ENCODE data around the gene ACP2. TPM values are rescaled to one million over a fixed set of nuclear protein-coding genes. Genes with fewer than 3 reads are reported as not detected.
"Not testable (repeated sequence)": the region's sequence is repeated elsewhere in the genome, so short reads cannot be mapped to it uniquely, and the experiment has no call there.

Gene ACP2
- total and polyA plus RNA-seq, 4 donors, result 40.3 to 94.4 (median 79.3) TPM

GRCh38 chr11:47207459-47207858 lies 41.2 kb downstream of the ACP2 start:
- Histone ChIP-seq H3K4me3 (ENCODE audit: low read depth in 1 of 3, low read length in 3 of 3) (no peak overlapping the region), H3K9ac (ENCODE audit: low read depth in 1 of 2, low read length in 2 of 2) (no peak overlapping the region), H3K27me3 (ENCODE audit: control insufficient read depth in 4 of 4, insufficient read depth in 4 of 4, low read length in 3 of 4) (no peaks in the 10 kb centered on the region), H3K36me3 (ENCODE audit: control insufficient read depth in 4 of 4, insufficient read depth in 3 of 4, low read depth in 1 of 4, low read length in 3 of 4) (no peaks in the 10 kb centered on the region), H3K9me3 (ENCODE audit: control insufficient read depth in 4 of 4, low read length in 3 of 4) (no peaks in the 10 kb centered on the region), H3K4me1 (ENCODE audit: control insufficient read depth in 4 of 4, insufficient read depth in 4 of 4, low read length in 3 of 4) (no peaks in the 10 kb centered on the region), H3K27ac (ENCODE audit: low read depth in 1 of 2, low read length in 2 of 2) (no peak overlapping the region)
- TF ChIP-seq FOXA2 (IDR thresholded peaks at IDR 0.05) (no peak), MAX (IDR thresholded peaks at IDR 0.05) (no peak), ATF3 (IDR thresholded peaks at IDR 0.05) (no peak), NR2F2 (IDR thresholded peaks at IDR 0.05) (no peak), TAF1 (conservative IDR thresholded peaks at IDR 0.05) (no peak), HNF4G (IDR thresholded peaks at IDR 0.05) (no peak), SP1 (IDR thresholded peaks at IDR 0.05) (no peak), CTCF (IDR thresholded peaks at IDR 0.05; ENCODE audit: low read depth, low read length, missing input control) (no peak), REST (IDR thresholded peaks at IDR 0.05) (no peak), GABPA (IDR thresholded peaks at IDR 0.05 in 1 of 2, conservative IDR thresholded peaks at IDR 0.05 in 1 of 2) (no peak), FOXA1 (IDR thresholded peaks at IDR 0.05) (no peak), YY1 (IDR thresholded peaks at IDR 0.05) (no peak), JUND (IDR thresholded peaks at IDR 0.05) (no peak), RAD21 (IDR thresholded peaks at IDR 0.05) (no peak), RXRA (IDR thresholded peaks at IDR 0.05) (no peak), HNF4A (conservative IDR thresholded peaks at IDR 0.05) (no peak), EGR1 (IDR thresholded peaks at IDR 0.05; ENCODE audit: low read depth in 2 of 2) (no peak)
- no peak for DNase-seq (ENCODE audit: low spot score)
- 91% methylated on average over 6 of the region's 6 CpGs for WGBS

GRCh38 chr11:47206577-47206976 lies 42.0 kb downstream of the ACP2 start:
- not testable (repeated sequence) for H3K4me3 ChIP-seq (ENCODE audit: low read depth in 1 of 3, low read length in 3 of 3); H3K9me3 ChIP-seq (ENCODE audit: control insufficient read depth in 4 of 4, low read length in 3 of 4); H3K4me1 ChIP-seq (ENCODE audit: control insufficient read depth in 4 of 4, insufficient read depth in 4 of 4, low read length in 3 of 4); DNase-seq (ENCODE audit: low spot score); H3K27ac ChIP-seq (ENCODE audit: low read depth in 1 of 2, low read length in 2 of 2); H3K9ac ChIP-seq (ENCODE audit: low read depth in 1 of 2, low read length in 2 of 2); H3K36me3 ChIP-seq (ENCODE audit: control insufficient read depth in 4 of 4, insufficient read depth in 3 of 4, low read depth in 1 of 4, low read length in 3 of 4); H3K27me3 ChIP-seq (ENCODE audit: control insufficient read depth in 4 of 4, insufficient read depth in 4 of 4, low read length in 3 of 4)
- WGBS, result 96% methylated on average over 5 of the region's 5 CpGs
